MM.1S (cell line): ENCODE data around the gene FBXL5.

Experiments used
- EZH2 ChIP-seq: fragments of 300-600 bp; sonication (generic); optimal IDR thresholded peaks from 2 replicates; pipeline ENCODE3; 2017; ENCODE audit warnings: low read depth, mild to moderate bottlenecking, antibody characterized with exemption, low read length, mixed read lengths
- TF ChIP-seq, protein P1 (sequence below): fragments of 300-600 bp; sonication (generic); IDR thresholded peaks from 2 replicates; pipeline ENCODE4 v1.5.1; 2016; ENCODE audit warnings: antibody characterized with exemption, low read length, mixed read lengths

DNA sequence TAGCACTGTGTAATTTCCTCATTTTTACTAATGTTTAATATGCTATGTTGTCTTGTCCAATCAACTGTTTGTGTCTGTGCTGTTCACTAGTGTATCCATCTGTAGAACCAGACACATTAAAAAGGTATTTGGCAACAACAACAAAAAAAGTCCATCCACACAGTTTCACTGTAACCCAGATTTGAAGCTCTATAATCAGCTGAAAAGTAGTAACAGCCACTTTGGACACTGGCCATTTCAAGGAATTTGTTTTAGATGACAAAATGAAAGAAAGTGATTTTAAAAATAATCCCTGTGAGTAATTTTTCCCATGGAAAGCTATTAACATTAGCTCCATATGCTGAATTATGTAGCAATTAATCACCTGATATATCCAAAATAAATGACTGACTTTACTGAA lies 2.2 kb upstream of the FBXL5 start:
- TF ChIP-seq, protein P1, sequence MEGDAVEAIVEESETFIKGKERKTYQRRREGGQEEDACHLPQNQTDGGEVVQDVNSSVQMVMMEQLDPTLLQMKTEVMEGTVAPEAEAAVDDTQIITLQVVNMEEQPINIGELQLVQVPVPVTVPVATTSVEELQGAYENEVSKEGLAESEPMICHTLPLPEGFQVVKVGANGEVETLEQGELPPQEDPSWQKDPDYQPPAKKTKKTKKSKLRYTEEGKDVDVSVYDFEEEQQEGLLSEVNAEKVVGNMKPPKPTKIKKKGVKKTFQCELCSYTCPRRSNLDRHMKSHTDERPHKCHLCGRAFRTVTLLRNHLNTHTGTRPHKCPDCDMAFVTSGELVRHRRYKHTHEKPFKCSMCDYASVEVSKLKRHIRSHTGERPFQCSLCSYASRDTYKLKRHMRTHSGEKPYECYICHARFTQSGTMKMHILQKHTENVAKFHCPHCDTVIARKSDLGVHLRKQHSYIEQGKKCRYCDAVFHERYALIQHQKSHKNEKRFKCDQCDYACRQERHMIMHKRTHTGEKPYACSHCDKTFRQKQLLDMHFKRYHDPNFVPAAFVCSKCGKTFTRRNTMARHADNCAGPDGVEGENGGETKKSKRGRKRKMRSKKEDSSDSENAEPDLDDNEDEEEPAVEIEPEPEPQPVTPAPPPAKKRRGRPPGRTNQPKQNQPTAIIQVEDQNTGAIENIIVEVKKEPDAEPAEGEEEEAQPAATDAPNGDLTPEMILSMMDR, result no peak
- no peak for TF ChIP-seq EZH2
